Measurements from ENCODE around the gene MBOAT7.
"Not testable (repeated sequence)": the region's sequence is repeated elsewhere in the genome, so short reads cannot be mapped to it uniquely, and the experiment has no call there.

The MBOAT7 gene

DNA sequence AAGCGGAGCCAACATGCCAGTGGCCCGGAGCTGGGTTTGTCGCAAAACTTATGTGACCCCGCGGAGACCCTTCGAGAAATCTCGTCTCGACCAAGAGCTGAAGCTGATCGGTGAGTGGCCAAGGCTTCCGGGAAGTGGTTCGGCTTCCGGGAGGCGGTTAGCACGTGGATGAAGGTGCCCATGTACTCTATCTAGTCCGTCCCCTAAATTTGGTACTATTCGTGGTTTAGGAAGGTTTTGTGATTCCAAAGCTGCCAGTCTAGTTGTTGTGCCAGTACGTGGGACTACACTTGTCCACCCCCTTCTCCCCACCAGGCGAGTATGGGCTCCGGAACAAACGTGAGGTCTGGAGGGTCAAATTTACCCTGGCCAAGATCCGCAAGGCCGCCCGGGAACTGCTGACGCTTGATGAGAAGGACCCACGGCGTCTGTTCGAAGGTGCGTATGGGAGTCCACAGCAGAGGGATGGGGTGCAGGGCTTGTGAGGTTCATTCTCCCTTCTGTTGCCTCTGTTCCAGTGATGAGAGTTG, 11.9 kb upstream of the MBOAT7 start:
- peak overlapping the region; percentile 91 for H3K4me3 ChIP-seq (ENCODE audit: low read depth, low read length)
- POLR2A ChIA-PET: interaction anchor here (0.7 to 5.5 kb wide), 5 partner anchors 9 to 152 kb away, joined by 3 to 108 read pairs (median 4); partner anchors contain the start of genes MBOAT7 and TSEN34
- CTCF ChIA-PET: interaction anchor here (1.0 to 3.1 kb wide), 3 partner anchors 9 to 33 kb away, joined by 3 to 12 read pairs (median 3); partner anchors contain the start of gene TSEN34
- TF ChIP-seq, protein P1, sequence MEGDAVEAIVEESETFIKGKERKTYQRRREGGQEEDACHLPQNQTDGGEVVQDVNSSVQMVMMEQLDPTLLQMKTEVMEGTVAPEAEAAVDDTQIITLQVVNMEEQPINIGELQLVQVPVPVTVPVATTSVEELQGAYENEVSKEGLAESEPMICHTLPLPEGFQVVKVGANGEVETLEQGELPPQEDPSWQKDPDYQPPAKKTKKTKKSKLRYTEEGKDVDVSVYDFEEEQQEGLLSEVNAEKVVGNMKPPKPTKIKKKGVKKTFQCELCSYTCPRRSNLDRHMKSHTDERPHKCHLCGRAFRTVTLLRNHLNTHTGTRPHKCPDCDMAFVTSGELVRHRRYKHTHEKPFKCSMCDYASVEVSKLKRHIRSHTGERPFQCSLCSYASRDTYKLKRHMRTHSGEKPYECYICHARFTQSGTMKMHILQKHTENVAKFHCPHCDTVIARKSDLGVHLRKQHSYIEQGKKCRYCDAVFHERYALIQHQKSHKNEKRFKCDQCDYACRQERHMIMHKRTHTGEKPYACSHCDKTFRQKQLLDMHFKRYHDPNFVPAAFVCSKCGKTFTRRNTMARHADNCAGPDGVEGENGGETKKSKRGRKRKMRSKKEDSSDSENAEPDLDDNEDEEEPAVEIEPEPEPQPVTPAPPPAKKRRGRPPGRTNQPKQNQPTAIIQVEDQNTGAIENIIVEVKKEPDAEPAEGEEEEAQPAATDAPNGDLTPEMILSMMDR (IDR thresholded peaks at IDR 0.05; ENCODE audit: insufficient read depth, low read length, missing control alignments): no peak
- DNase-seq (ENCODE audit: low read depth, low spot score): no peak

DNA sequence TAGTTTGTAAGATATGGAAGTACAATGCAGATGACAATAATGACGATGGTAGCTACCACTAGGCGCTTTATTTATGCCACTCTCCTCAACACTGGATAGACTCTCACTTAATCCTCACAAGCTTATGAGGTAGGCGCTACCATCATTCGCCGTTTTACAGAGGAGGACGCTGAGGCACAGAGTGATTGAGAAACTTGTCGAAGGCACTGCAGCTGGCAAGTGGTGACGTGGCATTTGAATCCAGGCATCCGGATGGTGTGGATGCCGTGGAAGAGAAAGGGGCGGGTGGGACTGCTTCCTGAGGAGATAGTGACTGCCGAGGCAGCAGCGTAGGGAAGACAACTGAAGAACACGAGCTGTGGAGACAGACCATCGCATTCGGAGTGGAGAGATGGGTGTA, 10.0 kb upstream of the MBOAT7 start:
- no peak overlapping the region for H3K4me3 ChIP-seq (ENCODE audit: low read depth, low read length)
- TF ChIP-seq, protein P1 (IDR thresholded peaks at IDR 0.05; ENCODE audit: insufficient read depth, low read length, missing control alignments): no peak
- POLR2A ChIA-PET: interaction anchor here (0.5 to 5.5 kb wide), 3 partner anchors 9 to 1317 kb away, joined by 3 to 108 read pairs (median 3); partner anchors contain the start of genes MBOAT7, TSEN34 and ZNF816
- CTCF ChIA-PET: interaction anchor here (1.4 to 3.1 kb wide), 2 partner anchors 8 to 31 kb away, joined by 3 to 12 read pairs; partner anchors contain the start of gene TSEN34
- no peak for DNase-seq (ENCODE audit: low read depth, low spot score)

DNA sequence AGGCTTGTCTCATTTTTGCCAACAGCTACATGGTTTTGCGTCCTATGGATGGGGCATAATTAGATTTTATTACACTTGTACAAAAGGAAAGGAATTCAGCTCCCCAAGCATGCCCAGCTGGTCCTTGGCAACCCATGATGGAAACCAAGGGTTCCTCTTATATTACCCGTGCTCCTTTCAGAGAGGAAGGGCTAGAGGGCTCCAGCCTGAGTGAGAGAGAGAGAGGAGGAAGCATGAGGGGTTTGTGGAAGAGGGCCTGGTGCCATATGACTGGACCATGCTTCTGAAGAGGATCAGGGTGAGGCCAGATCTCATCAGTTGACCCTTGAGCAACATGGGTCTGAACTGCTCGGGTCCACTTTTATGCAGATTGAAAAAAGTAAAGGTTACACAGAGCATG, 7.7 kb upstream of the MBOAT7 start:
- no peak for DNase-seq (ENCODE audit: low read depth, low spot score)
- no peak overlapping the region for H3K4me3 ChIP-seq (ENCODE audit: low read depth, low read length)
- TF ChIP-seq, protein P1 (IDR thresholded peaks at IDR 0.05; ENCODE audit: insufficient read depth, low read length, missing control alignments): no peak
- POLR2A ChIA-PET: no interaction called here
- CTCF ChIA-PET: no interaction called here

DNA sequence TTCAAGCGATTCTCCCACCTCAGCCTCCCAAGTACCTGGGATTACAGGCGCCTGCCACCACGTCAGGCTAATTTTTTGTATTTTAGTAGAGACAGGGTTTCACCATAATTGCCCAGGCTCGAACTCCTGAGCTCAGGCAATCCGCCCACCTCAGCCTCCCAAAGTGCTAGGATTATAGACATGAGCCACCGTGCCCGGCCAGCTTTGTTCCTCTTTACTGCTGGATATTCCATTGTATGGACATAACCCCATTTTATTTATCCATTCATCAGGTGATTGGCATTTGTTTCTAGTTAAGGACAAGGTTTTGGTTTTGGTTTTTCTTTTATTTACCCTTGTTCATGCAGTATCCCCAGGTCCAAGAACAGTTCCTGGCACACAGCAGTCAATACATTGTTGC, 7.2 kb upstream of the MBOAT7 start:
- no peak for DNase-seq (ENCODE audit: low read depth, low spot score)
- ChIA-PET CTCF (interaction anchor here (1.0 kb wide), 1 partner anchor 72 kb away, joined by 3 read pairs; no protein-coding TSS in a partner anchor), POLR2A (no interaction called here)
- TF ChIP-seq, protein P1 (IDR thresholded peaks at IDR 0.05; ENCODE audit: insufficient read depth, low read length, missing control alignments): no peak
- H3K4me3 ChIP-seq (ENCODE audit: low read depth, low read length): no peak overlapping the region

DNA sequence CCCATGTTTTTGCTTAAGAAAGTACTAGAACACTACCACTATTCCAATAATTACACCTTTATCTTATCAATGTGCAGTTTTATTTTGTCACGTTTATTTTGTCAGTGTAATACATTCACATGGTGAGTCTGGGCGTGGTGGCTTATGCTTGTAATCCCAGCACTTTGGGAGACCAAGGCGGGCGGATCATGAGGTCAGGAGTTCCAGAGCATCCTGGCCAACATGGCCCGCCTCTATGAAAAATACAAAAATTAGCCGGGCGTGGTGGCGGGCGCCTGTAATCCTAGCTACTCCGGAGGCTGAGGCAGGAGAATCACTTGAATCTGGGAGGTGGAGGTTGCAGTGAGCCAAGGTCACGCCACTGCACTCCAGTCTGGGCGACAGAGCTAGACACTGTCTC, 5.1 kb upstream of the MBOAT7 start:
- DNase-seq (ENCODE audit: low read depth, low spot score); POLR2A ChIA-PET; H3K4me3 ChIP-seq (ENCODE audit: low read depth, low read length); CTCF ChIA-PET: not testable (repeated sequence)

DNA sequence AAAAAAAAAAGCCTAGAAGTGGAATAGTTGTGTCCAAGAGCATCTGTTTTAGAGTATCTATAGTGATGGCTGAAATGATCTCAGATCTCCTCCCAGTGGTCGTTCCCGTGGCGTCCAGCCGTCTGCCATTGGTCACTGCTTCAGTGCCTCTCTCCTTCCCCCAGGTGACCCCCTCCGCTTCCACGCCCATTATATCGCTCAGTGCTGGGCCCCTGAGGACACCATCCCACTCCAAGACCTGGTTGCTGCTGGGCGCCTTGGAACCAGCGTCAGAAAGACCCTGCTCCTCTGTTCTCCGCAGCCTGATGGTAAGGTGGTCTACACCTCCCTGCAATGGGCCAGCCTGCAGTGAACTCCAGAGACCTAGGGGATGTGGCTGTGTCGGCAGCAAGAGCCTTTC, 3.6 kb upstream of the MBOAT7 start:
- POLR2A ChIA-PET: interaction anchor here (5.1 kb wide), 1 partner anchor 8 kb away, joined by 108 read pairs; the partner anchor contains the start of gene RPS9
- DNase-seq (ENCODE audit: low read depth, low spot score): no peak
- no peak overlapping the region for H3K4me3 ChIP-seq (ENCODE audit: low read depth, low read length)
- CTCF ChIA-PET: interaction anchor here (1.5 kb wide), 1 partner anchor 39 kb away, joined by 4 read pairs; no protein-coding TSS in a partner anchor
- TF ChIP-seq, protein P1 (IDR thresholded peaks at IDR 0.05; ENCODE audit: insufficient read depth, low read length, missing control alignments): no peak
